Loucy (cell line): Measurements from ENCODE around the gene PIGW.

Experiments used
- EZH2phosphoT487 ChIP-seq: fragments of 200-600 bp; IDR thresholded peaks from 2 replicates; pipeline ENCODE4 v1.6.1; 2018; ENCODE audit warnings: antibody characterized with exemption, mild to moderate bottlenecking, moderate library complexity, borderline replicate concordance
- TF ChIP-seq, protein P1 (sequence below): fragments of 200-600 bp; sonication (generic); conservative IDR thresholded peaks from 2 replicates; pipeline ENCODE4 v1.5.1; 2014; ENCODE audit warnings: mild to moderate bottlenecking, antibody characterized with exemption, low read length

DNA sequence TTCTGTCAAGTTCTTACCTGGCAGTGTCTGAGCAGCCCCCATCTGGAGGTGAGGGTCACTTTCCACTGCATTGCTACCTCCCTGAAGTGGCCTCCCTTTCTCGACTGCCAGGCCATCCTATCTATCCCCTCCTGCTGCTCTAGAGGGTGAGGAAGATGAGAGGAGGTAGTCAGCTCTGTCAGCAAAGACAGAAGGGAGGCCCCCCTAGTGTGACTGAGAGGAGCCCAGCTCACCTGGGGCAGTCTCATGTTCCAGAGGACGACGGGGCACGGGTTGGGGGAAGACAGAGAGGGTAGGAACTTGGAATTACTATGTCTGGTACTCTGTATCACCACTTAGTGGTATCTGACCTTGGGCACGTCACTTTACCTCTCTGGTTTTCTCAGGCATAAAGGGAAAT lies 22.1 kb upstream of the PIGW start:
- TF ChIP-seq, protein P1, sequence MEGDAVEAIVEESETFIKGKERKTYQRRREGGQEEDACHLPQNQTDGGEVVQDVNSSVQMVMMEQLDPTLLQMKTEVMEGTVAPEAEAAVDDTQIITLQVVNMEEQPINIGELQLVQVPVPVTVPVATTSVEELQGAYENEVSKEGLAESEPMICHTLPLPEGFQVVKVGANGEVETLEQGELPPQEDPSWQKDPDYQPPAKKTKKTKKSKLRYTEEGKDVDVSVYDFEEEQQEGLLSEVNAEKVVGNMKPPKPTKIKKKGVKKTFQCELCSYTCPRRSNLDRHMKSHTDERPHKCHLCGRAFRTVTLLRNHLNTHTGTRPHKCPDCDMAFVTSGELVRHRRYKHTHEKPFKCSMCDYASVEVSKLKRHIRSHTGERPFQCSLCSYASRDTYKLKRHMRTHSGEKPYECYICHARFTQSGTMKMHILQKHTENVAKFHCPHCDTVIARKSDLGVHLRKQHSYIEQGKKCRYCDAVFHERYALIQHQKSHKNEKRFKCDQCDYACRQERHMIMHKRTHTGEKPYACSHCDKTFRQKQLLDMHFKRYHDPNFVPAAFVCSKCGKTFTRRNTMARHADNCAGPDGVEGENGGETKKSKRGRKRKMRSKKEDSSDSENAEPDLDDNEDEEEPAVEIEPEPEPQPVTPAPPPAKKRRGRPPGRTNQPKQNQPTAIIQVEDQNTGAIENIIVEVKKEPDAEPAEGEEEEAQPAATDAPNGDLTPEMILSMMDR: no peak
- no peak for TF ChIP-seq EZH2phosphoT487
